HG03097 (cell line): Measurements from ENCODE around the gene OPTN.
"Not testable (repeated sequence)": the region's sequence is repeated elsewhere in the genome, so short reads cannot be mapped to it uniquely, and the experiment has no call there.

ENCODE experiments used
- ATAC-seq: cut with Tn5 transposase; IDR thresholded peaks from one replicate; pipeline ENCODE4 v1.9.1; 2021; ENCODE audit not compliant: unreplicated experiment, low FRiP score

OPTN gene

GRCh38 chr10:13118784-13119410 is 18.9 kb downstream of the OPTN start:
- no peak for ATAC-seq

- ATAC-seq, result no peak
Measured at GRCh38 chr10:13120786-13121499, 21.0 kb downstream of the OPTN start.

GRCh38 chr10:13121500-13121854 is 21.5 kb downstream of the OPTN start:
- no peak for ATAC-seq

- no peak for ATAC-seq
Measured at GRCh38 chr10:13136651-13137050, 36.7 kb downstream of the OPTN start.

- no peak for ATAC-seq
Measured at GRCh38 chr10:13139150-13139549, 39.2 kb downstream of the OPTN start.

- no peak for ATAC-seq
Measured at GRCh38 chr10:13139676-13140075, 39.7 kb downstream of the OPTN start.

GRCh38 chr10:13140627-13141190 is 40.7 kb downstream of the OPTN start:
- no peak for ATAC-seq

- ATAC-seq, result no peak
Measured at GRCh38 chr10:13143766-13144165, 43.8 kb downstream of the OPTN start.

- no peak for ATAC-seq
Measured at GRCh38 chr10:13144814-13145213, 44.9 kb downstream of the OPTN start.

GRCh38 chr10:13146379-13146778 is 46.4 kb downstream of the OPTN start:
- ATAC-seq, result no peak

- ATAC-seq, result no peak
Measured at GRCh38 chr10:13147161-13147560, 47.2 kb downstream of the OPTN start.

GRCh38 chr10:13152296-13152695 is 52.3 kb downstream of the OPTN start:
- no peak for ATAC-seq

GRCh38 chr10:13155860-13156259 is 55.9 kb downstream of the OPTN start:
- ATAC-seq, result not testable (repeated sequence)

GRCh38 chr10:13158401-13158800 is 58.4 kb downstream of the OPTN start:
- no peak for ATAC-seq

- ATAC-seq, result peak; percentile 98
Measured at GRCh38 chr10:13160934-13161856, 61.2 kb downstream of the OPTN start, which contains the start of gene MCM10. Gene MCM10, plus strand, starts transcription at chr10:13161558. Its CDS starts 2,645 bp downstream, at chr10:13164203.

- no peak for ATAC-seq
Measured at GRCh38 chr10:13161857-13162271, 61.9 kb downstream of the OPTN start.

GRCh38 chr10:13163859-13164258 is 63.9 kb downstream of the OPTN start:
- no peak for ATAC-seq

- ATAC-seq, result no peak
Measured at GRCh38 chr10:13165177-13165576, 65.2 kb downstream of the OPTN start.

- no peak for ATAC-seq
Measured at GRCh38 chr10:13167568-13167967, 67.6 kb downstream of the OPTN start.

- no peak for ATAC-seq
Measured at GRCh38 chr10:13168781-13169180, 68.8 kb downstream of the OPTN start.

- no peak for ATAC-seq
Measured at GRCh38 chr10:13173616-13174015, 73.7 kb downstream of the OPTN start.
